Measurements from ENCODE around the gene FGF6.
A peak's percentile ranks its signal among the peaks of the same experiment; 100 is the strongest.

The FGF6 gene

DNA sequence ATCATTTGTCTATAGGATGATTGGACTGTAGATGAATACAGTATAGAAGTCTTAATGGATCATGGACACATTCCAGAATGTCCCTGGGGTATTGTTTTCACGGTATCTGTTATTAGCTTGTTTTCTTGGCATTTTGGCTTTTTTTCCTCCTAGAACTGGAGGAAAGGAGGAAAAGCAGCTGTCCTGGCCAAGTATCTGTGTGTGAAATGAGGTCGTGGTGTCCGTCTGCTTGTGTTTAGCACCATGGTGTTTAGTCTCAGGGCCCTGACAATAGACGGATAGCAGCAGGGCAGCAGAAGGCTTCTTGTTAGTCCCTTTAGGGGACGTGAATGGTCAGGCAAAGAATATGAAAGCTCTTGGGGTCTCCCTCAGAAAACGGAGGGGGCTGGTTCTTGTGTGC lies 21.2 kb downstream of the FGF6 start:
- H3K4me3 ChIP-seq (ENCODE audit: low read depth, low read length), result no peak overlapping the region
- TF ChIP-seq, protein P1, sequence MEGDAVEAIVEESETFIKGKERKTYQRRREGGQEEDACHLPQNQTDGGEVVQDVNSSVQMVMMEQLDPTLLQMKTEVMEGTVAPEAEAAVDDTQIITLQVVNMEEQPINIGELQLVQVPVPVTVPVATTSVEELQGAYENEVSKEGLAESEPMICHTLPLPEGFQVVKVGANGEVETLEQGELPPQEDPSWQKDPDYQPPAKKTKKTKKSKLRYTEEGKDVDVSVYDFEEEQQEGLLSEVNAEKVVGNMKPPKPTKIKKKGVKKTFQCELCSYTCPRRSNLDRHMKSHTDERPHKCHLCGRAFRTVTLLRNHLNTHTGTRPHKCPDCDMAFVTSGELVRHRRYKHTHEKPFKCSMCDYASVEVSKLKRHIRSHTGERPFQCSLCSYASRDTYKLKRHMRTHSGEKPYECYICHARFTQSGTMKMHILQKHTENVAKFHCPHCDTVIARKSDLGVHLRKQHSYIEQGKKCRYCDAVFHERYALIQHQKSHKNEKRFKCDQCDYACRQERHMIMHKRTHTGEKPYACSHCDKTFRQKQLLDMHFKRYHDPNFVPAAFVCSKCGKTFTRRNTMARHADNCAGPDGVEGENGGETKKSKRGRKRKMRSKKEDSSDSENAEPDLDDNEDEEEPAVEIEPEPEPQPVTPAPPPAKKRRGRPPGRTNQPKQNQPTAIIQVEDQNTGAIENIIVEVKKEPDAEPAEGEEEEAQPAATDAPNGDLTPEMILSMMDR (IDR thresholded peaks at IDR 0.05; ENCODE audit: insufficient read depth, low read length, missing control alignments), result no peak
- ChIA-PET CTCF (no interaction called here), POLR2A (no interaction called here)
- DNase-seq (ENCODE audit: low read depth, low spot score), result no peak

DNA sequence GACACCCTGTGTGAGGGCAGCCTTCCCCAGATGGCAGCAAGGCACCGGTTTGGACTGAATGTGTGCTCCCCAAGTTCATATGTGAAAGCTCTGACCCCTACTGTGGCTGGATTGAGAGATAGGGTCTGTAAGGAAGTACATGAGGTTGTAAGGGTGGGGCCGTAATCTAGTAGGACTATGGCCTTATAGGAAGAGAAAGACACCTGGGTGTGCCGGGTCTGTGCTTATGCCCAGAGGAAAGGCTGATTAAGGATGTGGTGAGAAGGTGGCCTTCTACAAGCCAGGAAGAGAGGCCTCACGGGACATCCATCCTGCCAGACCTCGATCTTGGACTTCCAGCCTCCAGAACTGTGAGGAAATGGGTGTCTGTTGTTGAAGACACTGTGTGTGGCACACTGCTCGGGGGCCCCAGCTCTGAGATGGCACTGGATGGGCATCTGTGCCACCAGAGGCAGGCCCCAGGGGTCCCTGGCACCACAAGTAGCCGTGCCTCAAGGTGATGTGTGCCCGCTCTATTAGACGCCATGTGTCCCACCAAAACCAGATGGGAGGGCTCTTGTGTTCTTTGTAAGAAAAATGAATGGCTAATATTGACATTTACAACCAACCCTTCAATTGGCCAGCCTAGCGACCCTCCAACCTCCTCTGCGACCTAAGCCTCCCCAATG lies 22.0 kb downstream of the FGF6 start:
- ChIA-PET CTCF (interaction anchor here (0.9 to 4.3 kb wide), 4 partner anchors 7 to 103 kb away, joined by 3 to 26 read pairs (median 5); no protein-coding TSS in a partner anchor), POLR2A (no interaction called here)
- H3K4me3 ChIP-seq (ENCODE audit: low read depth, low read length), result no peak overlapping the region
- DNase-seq (ENCODE audit: low read depth, low spot score), result no peak
- TF ChIP-seq, protein P1 (IDR thresholded peaks at IDR 0.05; ENCODE audit: insufficient read depth, low read length, missing control alignments), result no peak

DNA sequence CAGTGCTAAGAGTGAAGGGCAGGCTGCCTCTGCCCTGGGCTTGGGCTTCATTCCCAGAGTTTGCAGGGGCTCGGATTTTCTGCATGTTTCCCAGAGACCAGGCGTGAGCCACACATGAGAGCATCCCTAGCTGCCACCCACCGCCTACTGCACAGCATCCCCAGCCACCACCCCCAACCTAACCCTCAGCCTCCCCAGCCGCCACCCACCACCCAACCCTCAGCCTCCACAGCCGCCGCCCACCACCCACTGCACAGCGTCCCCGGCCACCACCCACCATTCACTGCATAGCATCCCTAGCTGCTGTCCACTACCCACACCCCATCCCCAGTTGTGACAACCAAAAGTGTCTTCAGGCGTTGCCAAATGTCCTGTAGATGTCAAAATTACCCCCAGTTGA lies 22.6 kb downstream of the FGF6 start:
- TF ChIP-seq, protein P1 (IDR thresholded peaks at IDR 0.05; ENCODE audit: insufficient read depth, low read length, missing control alignments), result no peak
- no peak overlapping the region for H3K4me3 ChIP-seq (ENCODE audit: low read depth, low read length)
- CTCF ChIA-PET, result interaction anchor here (0.9 to 4.3 kb wide), 6 partner anchors 8 to 103 kb away, joined by 3 to 26 read pairs (median 5); no protein-coding TSS in a partner anchor
- POLR2A ChIA-PET, result no interaction called here
- DNase-seq (ENCODE audit: low read depth, low spot score), result no peak

DNA sequence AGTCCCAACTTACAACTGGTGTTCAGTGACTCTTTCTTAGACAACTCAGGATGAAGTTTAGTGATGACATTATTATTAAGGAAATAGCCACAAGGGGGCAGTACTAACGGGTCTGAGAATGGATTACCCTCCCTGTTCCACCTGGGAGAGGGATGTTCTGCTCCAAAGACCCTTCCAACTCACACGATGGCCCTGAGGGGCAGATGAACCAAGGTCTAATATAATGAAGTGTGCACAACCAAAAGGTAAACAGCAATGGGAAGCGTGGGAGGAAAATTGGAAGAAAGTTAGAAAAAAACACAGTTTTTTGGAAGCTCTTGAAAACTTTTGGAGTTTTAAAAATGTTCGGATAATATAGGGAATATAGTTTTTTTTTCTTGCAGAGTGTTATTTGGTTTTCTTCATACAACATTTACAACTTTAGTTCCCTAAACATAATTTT lies 24.0 kb downstream of the FGF6 start:
- TF ChIP-seq, protein P1 (IDR thresholded peaks at IDR 0.05; ENCODE audit: insufficient read depth, low read length, missing control alignments), result peak; percentile 51
- no peak for DNase-seq (ENCODE audit: low read depth, low spot score)
- CTCF ChIA-PET, result interaction anchor here (0.7 to 4.3 kb wide), 15 partner anchors 9 to 337 kb away, joined by 3 to 48 read pairs (median 4); no protein-coding TSS in a partner anchor

DNA sequence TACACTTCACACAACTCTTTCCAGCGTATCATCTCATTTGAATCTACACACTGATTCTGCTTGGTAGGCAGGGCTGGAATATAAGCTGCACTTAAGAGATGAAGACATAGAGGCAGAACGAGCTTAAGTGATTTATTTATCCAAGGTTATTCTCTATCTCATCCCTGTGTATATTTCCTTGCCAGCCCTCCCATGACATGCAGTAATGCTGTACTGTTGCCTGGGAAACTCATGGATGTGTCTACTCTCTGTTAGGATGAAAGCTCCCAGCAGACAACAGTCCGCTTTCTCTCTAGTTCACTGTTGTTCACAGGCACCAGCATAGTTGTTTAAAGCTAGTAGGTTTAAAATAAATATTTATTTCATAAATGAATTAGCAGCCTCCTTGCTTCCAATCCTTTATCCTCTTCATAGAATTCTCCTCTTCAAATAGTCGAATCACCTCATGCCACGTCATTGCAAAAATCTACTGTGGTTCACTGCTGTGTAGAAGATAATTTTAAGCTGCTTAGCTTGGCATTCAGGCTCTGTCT lies 25.4 kb downstream of the FGF6 start:
- TF ChIP-seq, protein P1 (IDR thresholded peaks at IDR 0.05; ENCODE audit: insufficient read depth, low read length, missing control alignments), result no peak
- H3K4me3 ChIP-seq (ENCODE audit: low read depth, low read length), result no peak overlapping the region
- ChIA-PET POLR2A (no interaction called here), CTCF (interaction anchor here (0.8 to 4.3 kb wide), 14 partner anchors 8 to 115 kb away, joined by 3 to 48 read pairs (median 4); partner anchors contain the start of gene FGF6)
- no peak for DNase-seq (ENCODE audit: low read depth, low spot score)

More for the DNA sequence above, 24.0 kb downstream of the FGF6 start:
- POLR2A ChIA-PET, result no interaction called here
- no peak overlapping the region for H3K4me3 ChIP-seq (ENCODE audit: low read depth, low read length)

DNA sequence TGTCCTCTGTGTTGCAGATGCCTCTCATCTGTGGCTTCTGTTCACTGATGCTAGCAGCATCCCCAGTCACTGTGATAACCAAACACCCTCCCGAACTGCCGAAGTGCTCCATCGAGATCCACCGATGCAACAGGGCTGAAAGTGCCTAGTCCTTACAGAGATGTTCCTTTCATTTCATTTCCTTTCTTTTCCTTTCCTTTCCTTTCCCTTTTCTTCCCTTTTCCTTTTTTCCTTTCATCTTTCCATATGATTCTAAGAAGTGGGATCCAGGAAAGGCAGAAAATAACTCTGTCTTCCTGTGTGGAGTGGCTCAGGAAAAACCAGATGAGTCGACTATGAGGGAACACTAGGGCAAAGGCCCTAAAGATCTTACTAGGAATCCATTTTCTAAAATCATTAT lies 26.7 kb downstream of the FGF6 start:
- H3K4me3 ChIP-seq (ENCODE audit: low read depth, low read length), result no peak overlapping the region
- POLR2A ChIA-PET, result no interaction called here
- DNase-seq (ENCODE audit: low read depth, low spot score), result no peak
- CTCF ChIA-PET, result no interaction called here
- TF ChIP-seq, protein P1 (IDR thresholded peaks at IDR 0.05; ENCODE audit: insufficient read depth, low read length, missing control alignments), result no peak

Measured in AG04449 (cell line).